Measurements from ENCODE around the gene TMEM45B. TPM values are rescaled to one million over a fixed set of nuclear protein-coding genes. Genes with fewer than 3 reads are reported as not detected.
"Not testable (repeated sequence)": the region's sequence is repeated elsewhere in the genome, so short reads cannot be mapped to it uniquely, and the experiment has no call there.

The TMEM45B gene
- total RNA-seq, 1 donor, result not detected

GRCh38 chr11:129791515-129791914 is 24.1 kb upstream of the TMEM45B start:
- no peak overlapping the region for H3K4me3 ChIP-seq (ENCODE audit: low read depth, low read length)
- no peak for TF ChIP-seq CTCF (IDR thresholded peaks at IDR 0.05; ENCODE audit: insufficient read depth, low read depth, low read length)
- no peak for DNase-seq (ENCODE audit: low read depth)

DNA sequence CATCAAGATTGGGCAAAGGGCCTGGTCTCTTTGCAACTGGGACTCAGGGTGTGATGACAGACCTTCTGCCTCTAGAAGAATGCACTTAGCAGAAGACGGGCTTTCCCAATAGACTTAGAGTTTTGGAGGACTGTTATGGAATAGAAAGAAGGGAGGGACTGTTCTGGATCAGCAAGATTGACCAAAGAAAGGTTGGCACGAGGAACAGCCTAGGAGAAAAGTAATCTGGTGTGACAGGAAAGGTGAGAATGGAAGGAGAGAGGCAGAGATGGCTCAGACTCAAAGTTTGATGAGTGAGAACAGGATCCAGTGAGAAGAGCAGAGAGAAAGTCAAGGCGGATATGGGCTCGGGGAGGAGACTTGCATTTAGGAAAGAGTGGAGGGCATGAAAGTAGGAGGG is 23.0 kb upstream of the TMEM45B start:
- no peak for DNase-seq (ENCODE audit: low read depth)
- no peak for TF ChIP-seq CTCF (IDR thresholded peaks at IDR 0.05; ENCODE audit: insufficient read depth, low read depth, low read length)
- no peak overlapping the region for H3K4me3 ChIP-seq (ENCODE audit: low read depth, low read length)

- TF ChIP-seq CTCF (IDR thresholded peaks at IDR 0.05; ENCODE audit: insufficient read depth, low read depth, low read length), result no peak
- H3K4me3 ChIP-seq (ENCODE audit: low read depth, low read length), result no peak overlapping the region
- DNase-seq (ENCODE audit: low read depth), result no peak
Observed at GRCh38 chr11:129795089-129795488, 20.6 kb upstream of the TMEM45B start.

DNA sequence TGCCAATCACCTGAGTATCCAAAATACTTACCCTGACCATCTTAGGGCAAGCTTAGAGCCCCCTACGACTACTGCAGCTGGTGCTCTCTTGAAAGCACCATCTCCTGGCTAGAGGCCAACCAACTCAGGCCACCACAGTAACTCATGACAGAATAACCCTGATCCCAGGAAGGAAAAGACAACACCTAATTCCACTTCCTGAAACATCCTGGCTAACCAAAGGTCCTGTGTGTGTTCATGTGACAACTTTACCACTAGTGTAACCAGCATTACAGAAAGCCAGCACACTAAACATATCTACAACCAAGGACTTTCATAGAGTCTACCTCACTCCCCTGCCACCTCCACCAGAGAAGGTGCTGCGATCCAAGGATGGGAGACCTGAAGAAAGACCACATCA is 17.4 kb upstream of the TMEM45B start:
- DNase-seq (ENCODE audit: low read depth), result no peak
- TF ChIP-seq CTCF (IDR thresholded peaks at IDR 0.05; ENCODE audit: insufficient read depth, low read depth, low read length), result no peak
- no peak overlapping the region for H3K4me3 ChIP-seq (ENCODE audit: low read depth, low read length)

DNA sequence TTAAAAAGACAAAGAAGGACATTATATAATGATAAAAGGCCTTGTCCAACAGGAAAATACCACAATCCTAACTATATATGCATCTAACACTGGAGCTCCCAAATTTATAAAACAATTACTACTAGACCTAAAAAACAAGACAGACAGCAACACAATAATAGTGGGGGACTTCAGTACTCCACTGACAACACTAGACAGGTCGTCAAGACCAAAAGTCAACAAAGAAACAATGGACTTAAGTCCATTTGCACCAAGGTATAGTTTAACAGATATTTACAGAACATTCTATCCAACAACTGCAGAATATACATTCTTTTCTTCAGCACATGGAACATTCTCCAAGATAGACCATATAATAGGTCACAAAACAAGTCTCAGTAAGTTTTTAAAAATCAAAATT is 15.5 kb upstream of the TMEM45B start:
- not testable (repeated sequence) for DNase-seq (ENCODE audit: low read depth); H3K4me3 ChIP-seq (ENCODE audit: low read depth, low read length)

DNA sequence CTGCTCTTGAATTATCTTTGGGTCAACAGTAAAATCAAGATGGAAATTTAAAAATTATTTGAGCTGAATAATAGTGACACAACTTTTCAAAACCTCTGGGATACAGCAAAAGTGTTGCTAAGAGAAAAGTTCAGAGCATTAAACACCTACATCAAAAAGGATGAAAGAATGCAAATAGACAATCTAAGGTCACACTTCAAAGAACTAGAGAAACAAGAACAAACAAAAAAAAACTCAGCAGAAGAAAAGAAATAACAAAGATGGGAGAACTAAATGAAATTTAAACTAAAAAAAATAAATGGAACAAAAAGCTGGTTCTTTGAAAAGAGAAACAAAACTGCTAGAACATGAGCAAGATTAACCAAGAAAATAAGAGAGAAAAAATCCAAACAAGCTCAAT is 15.0 kb upstream of the TMEM45B start:
- TF ChIP-seq CTCF (IDR thresholded peaks at IDR 0.05; ENCODE audit: insufficient read depth, low read depth, low read length), result no peak
- no peak for DNase-seq (ENCODE audit: low read depth)
- no peak overlapping the region for H3K4me3 ChIP-seq (ENCODE audit: low read depth, low read length)

DNA sequence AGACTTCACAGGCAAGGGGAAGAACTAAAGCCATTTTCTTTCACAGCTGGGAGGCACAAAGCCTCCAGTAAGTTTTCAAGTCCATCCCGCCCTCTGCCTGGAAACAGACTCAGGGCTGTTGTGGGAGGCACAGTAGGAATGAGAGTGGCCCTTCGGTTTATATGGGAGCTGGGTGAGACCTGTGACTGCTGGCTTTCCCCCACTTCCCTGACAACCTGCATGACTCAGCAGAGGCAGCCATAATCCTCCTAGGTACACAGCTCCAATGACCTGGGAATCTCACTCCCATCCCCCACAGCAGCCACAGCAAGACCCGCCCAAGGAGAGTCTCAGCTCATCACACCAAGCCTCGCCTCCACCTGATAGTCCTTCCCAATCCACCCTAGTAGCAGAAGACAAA is 12.1 kb upstream of the TMEM45B start:
- H3K4me3 ChIP-seq (ENCODE audit: low read depth, low read length), result no peak overlapping the region
- DNase-seq (ENCODE audit: low read depth), result no peak
- TF ChIP-seq CTCF (IDR thresholded peaks at IDR 0.05; ENCODE audit: insufficient read depth, low read depth, low read length), result no peak

All from fibroblast of villous mesenchyme (primary cell).